Lower lobe of right lung (tissue), 2 donors: Measurements from ENCODE around the gene TMEM92. TPM values are rescaled to one million over a fixed set of nuclear protein-coding genes. Genes with fewer than 3 reads are reported as not detected.
"Not testable (repeated sequence)": the region's sequence is repeated elsewhere in the genome, so short reads cannot be mapped to it uniquely, and the experiment has no call there.

Source experiments
- ATAC-seq, 2 donors: fragments of 200-7000 bp; cut with Tn5 transposase; one replicate each; pipeline ENCODE4 v1.9.1; 2020 to 2022; ENCODE audit warnings: mild to moderate bottlenecking in 2 of 2, moderate library complexity in 2 of 2
- DNase-seq: peaks from one replicate; pipeline ENCODE4 v3.0.0-alpha.2; 2020
- H3K27ac ChIP-seq: fragments of 200-600 bp; one replicate; pipeline ENCODE4 v1.8.0; 2022
- H3K27me3 ChIP-seq: fragments of 200-600 bp; one replicate; pipeline ENCODE4 v1.8.0; 2022; ENCODE audit warnings: low read depth
- H3K36me3 ChIP-seq: fragments of 200-600 bp; one replicate; pipeline ENCODE4 v1.8.0; 2022; ENCODE audit warnings: mild to moderate bottlenecking
- H3K4me1 ChIP-seq: fragments of 200-600 bp; one replicate; pipeline ENCODE4 v1.8.0; 2022
- H3K4me3 ChIP-seq: fragments of 200-600 bp; one replicate; pipeline ENCODE4 v1.8.0; 2022; ENCODE audit warnings: mild to moderate bottlenecking
- H3K9me3 ChIP-seq: fragments of 200-600 bp; one replicate; pipeline ENCODE4 v1.8.0; 2022
- intact Hi-C: fragments of 100-400 bp; cut with DNase I; formaldehyde crosslinking; loops from one replicate; pipeline ENCODE4 v1.11.0; 2022
- total RNA-seq: library from RNA; stranded (reverse); fragmentation: NEBNext Ultra II Directional; extraction: Animal tissue kit (Norgen Biotek cat#: 25700); gene quantifications from one replicate; pipeline ENCODE4 v1.2.1, GENCODE V29; 2021
- TF ChIP-seq, protein P1 (sequence below): fragments of 200-600 bp; IDR thresholded peaks from one replicate; pipeline ENCODE4 v1.8.0; 2022; ENCODE audit warnings: antibody characterized with exemption, mild to moderate bottlenecking
- donor health status: DM: no; HTN: yes; CAD: no; lungs with severe emphysema.

The TMEM92 gene
- total RNA-seq, 1 donor from 2014 or later: 9.2 TPM

DNA sequence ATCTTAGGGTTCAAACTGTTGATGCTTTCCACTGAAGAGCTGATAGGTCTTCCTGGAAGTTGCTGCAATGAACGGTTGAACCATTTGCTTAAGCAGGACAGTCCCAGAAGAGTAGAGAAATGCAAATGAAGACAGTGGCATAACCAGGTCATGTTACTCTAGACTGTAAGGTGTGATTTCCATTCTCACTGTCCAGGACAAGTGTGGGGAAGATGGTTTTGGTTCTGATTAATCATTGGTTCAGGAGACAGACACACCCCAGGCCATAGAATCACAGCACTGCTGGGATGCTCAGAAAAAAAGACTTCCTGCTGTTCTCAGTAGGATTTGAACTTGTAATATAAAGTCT is 36.8 kb downstream of the TMEM92 start:
- Histone ChIP-seq H3K27ac (no peak overlapping the region), H3K4me3 (no peak overlapping the region), H3K27me3 (no peaks in the 10 kb centered on the region), H3K36me3 (no peaks in the 10 kb centered on the region), H3K4me1 (no peaks in the 10 kb centered on the region), H3K9me3 (no peaks in the 10 kb centered on the region)
- intact Hi-C loops: no loop called here
- DNase-seq: no peak
- TF ChIP-seq, protein P1, sequence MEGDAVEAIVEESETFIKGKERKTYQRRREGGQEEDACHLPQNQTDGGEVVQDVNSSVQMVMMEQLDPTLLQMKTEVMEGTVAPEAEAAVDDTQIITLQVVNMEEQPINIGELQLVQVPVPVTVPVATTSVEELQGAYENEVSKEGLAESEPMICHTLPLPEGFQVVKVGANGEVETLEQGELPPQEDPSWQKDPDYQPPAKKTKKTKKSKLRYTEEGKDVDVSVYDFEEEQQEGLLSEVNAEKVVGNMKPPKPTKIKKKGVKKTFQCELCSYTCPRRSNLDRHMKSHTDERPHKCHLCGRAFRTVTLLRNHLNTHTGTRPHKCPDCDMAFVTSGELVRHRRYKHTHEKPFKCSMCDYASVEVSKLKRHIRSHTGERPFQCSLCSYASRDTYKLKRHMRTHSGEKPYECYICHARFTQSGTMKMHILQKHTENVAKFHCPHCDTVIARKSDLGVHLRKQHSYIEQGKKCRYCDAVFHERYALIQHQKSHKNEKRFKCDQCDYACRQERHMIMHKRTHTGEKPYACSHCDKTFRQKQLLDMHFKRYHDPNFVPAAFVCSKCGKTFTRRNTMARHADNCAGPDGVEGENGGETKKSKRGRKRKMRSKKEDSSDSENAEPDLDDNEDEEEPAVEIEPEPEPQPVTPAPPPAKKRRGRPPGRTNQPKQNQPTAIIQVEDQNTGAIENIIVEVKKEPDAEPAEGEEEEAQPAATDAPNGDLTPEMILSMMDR: no peak
- ATAC-seq: no peak

DNA sequence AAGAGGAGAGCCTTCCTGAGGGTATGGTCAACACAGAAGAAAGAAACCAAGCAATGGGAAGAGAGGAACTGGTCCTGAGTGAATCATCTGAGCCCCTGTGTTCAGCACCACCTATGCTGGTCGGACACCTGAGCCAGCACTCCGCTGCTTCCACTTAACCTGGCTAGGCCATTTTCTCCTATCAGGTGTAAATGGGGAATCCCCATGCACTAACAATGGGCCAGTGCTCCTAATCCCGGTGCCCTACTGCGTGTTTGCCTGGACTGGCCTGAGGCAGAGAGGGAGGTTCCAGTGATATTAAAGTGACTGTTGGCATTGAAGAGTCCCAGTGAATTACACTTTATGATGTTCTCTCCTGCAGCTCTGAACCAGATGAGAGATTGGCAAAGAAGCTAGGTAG is 37.2 kb downstream of the TMEM92 start:
- DNase-seq: no peak
- Histone ChIP-seq H3K4me3 (no peak overlapping the region), H3K9me3 (no peaks in the 10 kb centered on the region), H3K27me3 (no peaks in the 10 kb centered on the region), H3K36me3 (no peaks in the 10 kb centered on the region), H3K27ac (no peak overlapping the region), H3K4me1 (no peaks in the 10 kb centered on the region)
- TF ChIP-seq, protein P1: no peak
- intact Hi-C loops: no loop called here
- no peak for ATAC-seq

DNA sequence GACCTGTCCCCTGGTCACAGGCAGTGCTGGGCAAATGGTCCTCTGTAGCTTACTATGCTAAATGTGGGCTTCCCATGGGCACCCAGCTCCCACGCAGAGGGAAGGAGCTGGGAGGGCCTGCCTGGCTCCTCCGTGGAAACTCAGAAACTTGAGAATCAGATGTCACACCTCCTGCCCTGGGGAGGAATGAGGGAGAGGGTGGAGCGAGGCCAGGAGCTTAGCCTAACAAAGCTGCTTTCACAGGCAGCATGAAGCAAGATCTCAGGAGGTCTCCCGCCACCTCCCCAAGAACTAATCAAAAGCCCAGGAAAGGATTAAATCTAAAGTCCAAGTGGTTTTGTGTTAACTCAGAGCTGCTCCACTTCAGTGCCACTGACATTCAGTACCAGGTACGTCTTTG is 38.0 kb downstream of the TMEM92 start:
- TF ChIP-seq, protein P1: no peak
- Histone ChIP-seq H3K9me3 (no peaks in the 10 kb centered on the region), H3K4me1 (no peaks in the 10 kb centered on the region), H3K36me3 (no peaks in the 10 kb centered on the region), H3K27ac (no peak overlapping the region), H3K4me3 (no peak overlapping the region), H3K27me3 (no peaks in the 10 kb centered on the region)
- ATAC-seq (no peak), DNase-seq (no peak)
- intact Hi-C loops: no loop called here

DNA sequence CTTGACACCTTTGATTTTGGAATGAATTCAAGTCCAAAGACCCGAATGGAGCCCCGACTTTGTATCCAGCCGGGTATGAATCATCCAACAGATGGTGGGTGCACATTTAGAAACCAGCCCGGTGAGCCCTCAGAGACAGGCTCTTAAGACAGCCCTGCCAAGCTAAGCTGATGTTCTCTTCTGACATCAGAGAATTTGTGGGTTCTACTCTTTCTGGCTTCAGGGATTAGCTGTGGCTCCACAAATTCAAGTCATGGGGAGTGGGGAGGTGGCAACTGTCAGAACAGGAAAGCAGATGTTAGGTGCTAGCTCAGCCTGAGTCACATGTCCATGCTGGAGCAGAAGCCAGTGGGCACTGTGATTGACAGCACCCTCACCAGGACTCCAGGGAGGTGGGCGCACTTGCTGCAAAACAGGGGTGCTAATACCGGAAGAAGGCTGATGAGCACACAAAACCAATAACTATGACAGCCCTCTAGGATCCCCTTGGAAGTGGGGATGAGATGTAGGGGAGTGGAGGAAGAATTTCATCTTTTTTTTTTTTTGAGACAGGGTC is 40.3 kb downstream of the TMEM92 start:
- Histone ChIP-seq H3K36me3 (no peaks in the 10 kb centered on the region), H3K9me3 (no peaks in the 10 kb centered on the region), H3K4me1 (no peaks in the 10 kb centered on the region), H3K27ac (no peak overlapping the region), H3K27me3 (no peaks in the 10 kb centered on the region), H3K4me3 (no peak overlapping the region)
- intact Hi-C loops: no loop called here
- DNase-seq (no peak), ATAC-seq (no peak)
- TF ChIP-seq, protein P1: no peak

DNA sequence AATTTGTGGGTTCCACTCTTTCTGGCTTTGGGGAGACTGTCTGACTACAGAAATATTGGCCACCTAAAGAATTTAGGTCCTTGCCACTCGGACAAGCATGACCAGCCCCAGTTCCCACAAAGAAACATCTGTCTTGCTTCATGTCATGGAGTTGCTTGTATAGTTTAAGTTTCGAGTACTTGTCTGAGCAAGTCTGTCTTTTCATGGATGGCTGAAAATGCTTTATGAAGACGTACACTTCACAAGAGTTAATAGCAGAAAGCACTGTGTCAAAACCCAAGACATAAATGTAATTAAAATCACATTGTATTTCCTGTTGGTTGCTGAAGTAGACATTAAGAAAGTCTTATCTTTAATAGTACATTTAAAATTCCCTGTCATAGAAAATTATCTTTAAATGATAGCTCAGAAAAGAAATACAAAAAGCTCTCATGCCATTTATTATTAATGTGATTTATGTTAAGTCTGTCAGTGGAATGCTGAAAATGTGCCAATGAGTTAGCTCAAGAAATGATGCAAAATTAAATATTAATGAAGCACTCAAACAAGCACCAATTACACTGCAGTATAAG is 41.8 kb downstream of the TMEM92 start:
- no peaks in the 10 kb centered on the region for H3K27me3 ChIP-seq
- DNase-seq (no peak), ATAC-seq (no peak)
- no peaks in the 10 kb centered on the region for H3K4me1 ChIP-seq
- H3K4me3 ChIP-seq: no peak overlapping the region
- TF ChIP-seq, protein P1: no peak
- H3K27ac ChIP-seq: no peak overlapping the region
- intact Hi-C loops: no loop called here
- H3K36me3 ChIP-seq: no peaks in the 10 kb centered on the region
- H3K9me3 ChIP-seq: no peaks in the 10 kb centered on the region

DNA sequence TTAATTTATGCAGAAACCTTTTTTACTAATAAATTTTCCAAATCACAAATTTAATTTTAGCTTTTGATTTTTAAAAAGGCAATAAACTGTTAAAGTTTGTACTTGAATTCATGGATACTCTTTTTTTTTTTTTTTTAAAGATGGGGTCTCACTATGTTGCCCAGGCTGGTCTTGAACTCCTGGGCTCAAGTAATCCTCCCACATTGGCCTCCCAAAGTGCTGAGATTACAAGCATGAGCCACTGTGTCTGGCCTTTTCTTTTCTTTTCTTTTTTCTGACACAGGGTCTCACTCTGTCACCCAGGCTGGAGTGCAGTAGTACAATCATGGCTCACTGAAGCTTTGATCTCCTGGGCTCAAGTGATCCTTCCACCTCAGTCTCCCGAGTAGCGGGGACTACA is 42.4 kb downstream of the TMEM92 start:
- not testable (repeated sequence) for H3K27me3 ChIP-seq

More for the DNA sequence above, 42.4 kb downstream of the TMEM92 start:
- H3K27ac ChIP-seq, intact Hi-C loops, H3K4me1 ChIP-seq, H3K4me3 ChIP-seq, H3K36me3 ChIP-seq, DNase-seq, ATAC-seq, H3K9me3 ChIP-seq: not testable (repeated sequence)
